Mononuclear cell (primary cell): ENCODE results near the gene RSPH1. TPM values are rescaled to one million over a fixed set of nuclear protein-coding genes. Genes with fewer than 3 reads are reported as not detected.
"Not testable (repeated sequence)": the region's sequence is repeated elsewhere in the genome, so short reads cannot be mapped to it uniquely, and the experiment has no call there.

Experiments used
- H3K27me3 ChIP-seq: 2 replicates; pipeline ENCODE4 v1.6.0; 2011; ENCODE audit warnings: low read length, control low read depth; ENCODE audit not compliant: insufficient read depth
- H3K4me1 ChIP-seq: 2 replicates; pipeline ENCODE4 v1.5.1; 2011; ENCODE audit warnings: mild to moderate bottlenecking, low read length, control low read depth; ENCODE audit not compliant: insufficient read depth
- H3K4me3 ChIP-seq: 2 replicates; pipeline ENCODE4 v1.5.1; 2011; ENCODE audit warnings: mild to moderate bottlenecking, low read length, moderate library complexity
- H3K9me3 ChIP-seq: 2 replicates; pipeline ENCODE4 v1.5.1; 2011; ENCODE audit warnings: low read depth, mild to moderate bottlenecking, control low read depth, low read length
- total RNA-seq: library from RNA; depleted of rRNA; stranded (reverse); fragments of >200 nt; gene quantifications from one replicate; pipeline ENCODE4 v1.2.3, GENCODE V29; 2012

RSPH1 gene
- total RNA-seq, 1 donor = 0.10 TPM

DNA sequence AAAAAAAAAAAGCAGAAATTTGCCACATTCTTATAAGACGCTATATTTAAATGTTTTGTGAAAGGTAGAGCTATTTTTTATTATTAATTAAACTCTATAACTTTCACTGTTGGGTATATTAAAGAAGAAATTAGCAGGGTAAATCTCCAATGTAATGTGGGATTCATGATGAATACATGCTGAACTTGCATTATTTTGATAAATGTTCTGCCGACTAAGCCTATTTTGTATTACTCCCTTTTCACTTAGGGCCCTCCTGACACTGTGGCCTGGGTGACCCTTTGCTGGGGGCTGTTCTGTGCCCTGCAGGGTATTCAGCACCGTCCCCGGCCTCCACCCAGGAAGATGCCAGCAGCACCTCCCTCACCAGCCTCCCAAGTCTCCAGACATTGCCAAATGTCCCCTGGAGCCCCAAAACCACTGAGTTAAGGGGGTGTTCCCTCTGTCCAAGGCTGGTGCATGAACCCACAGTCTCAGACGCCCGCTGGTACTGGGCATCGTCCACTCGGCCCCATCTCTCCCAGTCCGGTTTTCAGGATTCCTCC lies 22.5 kb downstream of the RSPH1 start:
- Histone ChIP-seq H3K4me3 (no peak overlapping the region), H3K27me3 (no peaks in the 10 kb centered on the region), H3K9me3 (no peaks in the 10 kb centered on the region), H3K4me1 (peaks cover 6% of the 10 kb centered on the region)

- Histone ChIP-seq H3K9me3 (no peaks in the 10 kb centered on the region), H3K4me3 (no peak overlapping the region), H3K27me3 (no peaks in the 10 kb centered on the region), H3K4me1 (peaks cover 7% of the 10 kb centered on the region)
Measured at GRCh38 chr21:42472521-42472920, 23.5 kb downstream of the RSPH1 start.

- no peaks in the 10 kb centered on the region for H3K9me3 ChIP-seq
- no peaks in the 10 kb centered on the region for H3K27me3 ChIP-seq
- H3K4me1 ChIP-seq = peaks cover 12% of the 10 kb centered on the region
- no peak overlapping the region for H3K4me3 ChIP-seq
Measured at GRCh38 chr21:42471716-42472330, 24.2 kb downstream of the RSPH1 start.

DNA sequence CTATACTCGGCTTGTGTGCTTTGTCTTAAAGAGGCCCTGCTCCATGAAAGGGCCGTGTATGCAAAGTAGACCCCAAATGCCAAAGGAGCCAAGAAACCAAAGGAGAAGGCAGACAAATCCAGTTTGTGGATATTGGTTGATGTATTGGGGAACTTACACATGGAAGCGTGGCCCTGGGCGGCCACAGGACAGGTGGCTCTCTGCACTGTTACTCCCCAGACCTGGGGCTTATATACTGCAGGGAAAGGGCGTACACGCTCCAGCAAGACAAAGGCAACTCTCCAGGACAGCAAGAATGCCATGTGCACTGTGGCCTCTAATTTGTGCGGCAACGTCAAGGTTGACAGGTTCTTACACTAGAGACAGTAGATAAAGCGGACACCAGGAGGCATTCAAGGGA lies 24.8 kb downstream of the RSPH1 start:
- Histone ChIP-seq H3K9me3 (no peaks in the 10 kb centered on the region), H3K27me3 (no peaks in the 10 kb centered on the region), H3K4me3 (no peak overlapping the region), H3K4me1 (peaks cover 12% of the 10 kb centered on the region)

- not testable (repeated sequence) for H3K27me3 ChIP-seq, H3K4me3 ChIP-seq, H3K9me3 ChIP-seq
- peaks cover 25% of the 10 kb centered on the region for H3K4me1 ChIP-seq
Measured at GRCh38 chr21:42469726-42470125, 26.3 kb downstream of the RSPH1 start.

- Histone ChIP-seq H3K27me3 (no peaks in the 10 kb centered on the region), H3K4me3 (no peak overlapping the region), H3K9me3 (no peaks in the 10 kb centered on the region), H3K4me1 (peaks cover 30% of the 10 kb centered on the region)
Measured at GRCh38 chr21:42469272-42469671, 26.8 kb downstream of the RSPH1 start.

DNA sequence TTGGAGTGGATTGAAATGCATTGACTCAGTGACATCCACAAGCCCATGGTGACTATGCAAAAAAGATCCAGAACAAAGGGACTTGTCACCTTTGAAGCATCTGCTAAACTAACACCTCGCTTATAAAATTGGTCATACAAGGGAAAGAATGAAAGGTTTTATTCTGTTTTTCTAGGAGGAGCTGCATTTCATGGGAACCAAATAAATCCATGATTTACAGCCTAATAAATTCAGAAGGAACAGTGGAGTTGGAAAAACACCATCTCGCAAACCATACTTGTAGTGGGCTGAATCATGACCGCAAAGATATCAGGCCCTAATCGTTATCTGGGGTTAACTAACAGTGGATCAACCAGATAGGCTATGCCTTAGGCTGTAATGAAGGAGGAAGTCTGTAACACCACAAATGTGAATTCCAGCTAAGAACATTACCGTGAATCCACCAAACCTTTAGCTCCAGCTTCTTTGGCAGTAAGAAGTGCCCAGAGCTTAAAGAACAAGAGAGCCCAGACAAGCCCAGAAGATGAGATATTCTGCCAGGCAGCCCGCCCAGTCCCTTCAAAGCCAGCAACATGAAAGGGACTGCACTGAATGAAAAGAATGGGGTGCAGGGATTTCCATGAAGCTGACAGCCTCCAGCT lies 27.4 kb downstream of the RSPH1 start:
- H3K27me3 ChIP-seq = no peaks in the 10 kb centered on the region
- H3K4me1 ChIP-seq = peaks cover 36% of the 10 kb centered on the region
- no peaks in the 10 kb centered on the region for H3K9me3 ChIP-seq
- H3K4me3 ChIP-seq = no peak overlapping the region

GRCh38 chr21:42467140-42467983 lies 28.7 kb downstream of the RSPH1 start:
- Histone ChIP-seq H3K9me3 (no peaks in the 10 kb centered on the region), H3K4me3 (no peak overlapping the region), H3K27me3 (no peaks in the 10 kb centered on the region), H3K4me1 (peaks cover 39% of the 10 kb centered on the region)

- no peaks in the 10 kb centered on the region for H3K27me3 ChIP-seq
- no peaks in the 10 kb centered on the region for H3K9me3 ChIP-seq
- no peak overlapping the region for H3K4me3 ChIP-seq
- peaks cover 45% of the 10 kb centered on the region for H3K4me1 ChIP-seq
Measured at GRCh38 chr21:42466700-42467099, 29.3 kb downstream of the RSPH1 start.

- Histone ChIP-seq H3K9me3 (no peaks in the 10 kb centered on the region), H3K27me3 (no peaks in the 10 kb centered on the region), H3K4me1 (peaks cover 54% of the 10 kb centered on the region), H3K4me3 (no peak overlapping the region)
Measured at GRCh38 chr21:42465803-42466127, 30.3 kb downstream of the RSPH1 start.

- Histone ChIP-seq H3K9me3 (no peaks in the 10 kb centered on the region), H3K4me3 (no peak overlapping the region), H3K27me3 (no peaks in the 10 kb centered on the region), H3K4me1 (peaks cover 60% of the 10 kb centered on the region)
Measured at GRCh38 chr21:42465008-42465802, 30.8 kb downstream of the RSPH1 start.

GRCh38 chr21:42463861-42464515 lies 32.0 kb downstream of the RSPH1 start:
- Histone ChIP-seq H3K4me1 (peaks cover 63% of the 10 kb centered on the region), H3K4me3 (no peak overlapping the region), H3K27me3 (no peaks in the 10 kb centered on the region), H3K9me3 (no peaks in the 10 kb centered on the region)

GRCh38 chr21:42461881-42462877 lies 33.8 kb downstream of the RSPH1 start:
- peaks cover 55% of the 10 kb centered on the region for H3K4me1 ChIP-seq
- H3K27me3 ChIP-seq = no peaks in the 10 kb centered on the region
- no peak overlapping the region for H3K4me3 ChIP-seq
- H3K9me3 ChIP-seq = no peaks in the 10 kb centered on the region
